GM19463 (cell line): ENCODE measurements around the gene RPL37A.

Source experiments
- ATAC-seq: cut with Tn5 transposase; IDR thresholded peaks from one replicate; pipeline ENCODE4 v1.9.1; 2021; ENCODE audit warnings: mild to moderate bottlenecking, moderate library complexity; ENCODE audit not compliant: unreplicated experiment

The RPL37A gene

DNA sequence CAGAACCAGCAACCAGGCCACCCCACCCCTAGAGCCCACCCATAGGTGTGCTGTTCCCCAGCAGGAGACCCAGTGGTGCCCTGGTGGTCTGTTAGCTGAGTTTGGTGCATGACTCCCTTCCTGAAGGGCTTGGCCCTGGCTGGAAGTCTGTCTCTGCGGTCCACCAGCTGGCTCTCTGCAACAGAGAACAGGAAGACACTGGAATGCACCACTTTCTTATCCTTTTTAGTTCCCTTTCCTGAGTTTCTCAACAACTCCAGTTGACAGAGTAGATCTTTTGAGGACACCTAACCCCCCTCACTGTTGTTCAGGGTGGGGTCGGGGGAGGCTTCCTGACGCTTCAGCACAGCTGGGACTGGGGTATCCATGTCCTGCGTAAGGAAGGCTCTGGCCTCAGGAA is 11.9 kb upstream of the RPL37A start:
- ATAC-seq: no peak

GRCh38 chr2:216490061-216490460 is 8.6 kb upstream of the RPL37A start:
- no peak for ATAC-seq

DNA sequence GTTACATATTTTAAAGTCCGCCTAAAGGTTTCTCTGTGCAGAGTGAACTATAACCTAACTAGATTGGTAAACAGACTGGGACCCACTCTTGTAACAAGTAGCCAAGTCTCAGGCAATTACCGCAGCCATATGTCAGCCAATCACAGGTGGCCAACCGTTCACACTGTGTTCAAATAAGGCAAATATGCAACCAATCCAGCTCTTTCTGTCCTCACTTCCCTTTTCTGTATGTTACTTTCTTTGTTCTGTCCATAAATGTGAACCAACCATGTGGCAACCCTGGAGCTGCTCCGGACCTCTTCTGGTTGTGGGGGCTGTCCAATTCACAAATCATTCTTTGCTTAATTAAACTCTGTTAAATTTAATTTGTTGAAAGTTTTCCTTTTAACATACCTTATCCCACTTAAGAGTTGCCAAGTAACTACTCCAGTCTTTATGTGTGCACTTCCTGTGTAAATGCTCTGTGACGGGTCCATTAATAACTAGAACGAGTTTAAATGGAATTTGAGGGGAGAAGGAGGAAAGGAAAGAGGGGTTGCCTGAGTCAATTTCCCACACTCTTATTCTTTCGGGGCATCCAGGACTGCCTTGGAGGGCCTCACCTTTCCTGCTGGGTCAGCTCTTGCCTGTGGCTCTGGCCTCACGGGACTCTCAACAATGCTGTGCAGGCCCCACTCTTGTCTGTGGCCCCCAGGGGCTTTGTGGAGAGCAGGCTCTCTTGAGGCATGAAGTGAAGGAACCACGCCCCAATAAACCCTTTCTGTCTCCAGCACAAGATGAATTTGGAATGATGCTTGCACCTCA is 6.6 kb upstream of the RPL37A start:
- peak; percentile 72 for ATAC-seq

- no peak for ATAC-seq
These were observed 5.9 kb upstream of the RPL37A start for GRCh38 chr2:216492597-216493333.

DNA sequence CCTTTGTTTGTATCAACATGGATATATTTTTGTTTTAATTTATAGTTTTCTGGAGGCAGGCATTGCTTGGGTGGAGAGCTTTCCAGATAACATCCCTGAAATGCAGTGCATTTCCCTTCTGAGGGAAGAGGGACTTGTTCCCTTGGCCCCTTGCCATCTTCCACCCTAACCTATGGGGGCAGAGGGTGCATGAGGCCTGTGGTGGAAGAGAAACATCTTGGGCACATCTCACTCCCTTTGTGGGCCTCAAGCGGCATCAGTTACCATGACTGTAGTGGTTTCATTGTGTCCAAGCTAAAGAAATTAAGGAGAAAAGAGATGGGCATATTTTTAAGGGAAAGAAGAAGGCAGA is 5.3 kb upstream of the RPL37A start:
- no peak for ATAC-seq

DNA sequence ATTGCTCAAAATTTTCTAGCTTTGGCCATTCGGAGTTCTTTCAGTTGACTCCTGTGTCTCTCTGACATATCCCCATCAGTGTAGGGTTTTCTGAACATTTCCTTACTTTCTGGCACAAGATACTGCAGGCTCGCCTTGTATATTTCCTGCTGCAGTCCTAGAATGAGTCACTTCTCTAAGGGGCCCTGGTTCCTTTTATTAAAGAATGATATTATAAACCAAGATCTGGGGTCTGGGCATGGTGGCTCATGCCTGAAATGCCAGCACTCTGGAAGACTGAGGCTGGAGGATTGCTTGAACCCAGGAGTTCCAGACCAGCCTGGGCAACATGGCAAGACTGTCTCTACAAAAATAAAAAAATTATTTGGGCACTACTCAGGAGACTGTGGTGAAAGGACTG is 3.0 kb upstream of the RPL37A start:
- no peak for ATAC-seq

- no peak for ATAC-seq
These were observed 1.1 kb upstream of the RPL37A start for GRCh38 chr2:216497382-216498069.

- ATAC-seq: no peak
These were observed 620 bp upstream of the RPL37A start for GRCh38 chr2:216498070-216498378.

DNA sequence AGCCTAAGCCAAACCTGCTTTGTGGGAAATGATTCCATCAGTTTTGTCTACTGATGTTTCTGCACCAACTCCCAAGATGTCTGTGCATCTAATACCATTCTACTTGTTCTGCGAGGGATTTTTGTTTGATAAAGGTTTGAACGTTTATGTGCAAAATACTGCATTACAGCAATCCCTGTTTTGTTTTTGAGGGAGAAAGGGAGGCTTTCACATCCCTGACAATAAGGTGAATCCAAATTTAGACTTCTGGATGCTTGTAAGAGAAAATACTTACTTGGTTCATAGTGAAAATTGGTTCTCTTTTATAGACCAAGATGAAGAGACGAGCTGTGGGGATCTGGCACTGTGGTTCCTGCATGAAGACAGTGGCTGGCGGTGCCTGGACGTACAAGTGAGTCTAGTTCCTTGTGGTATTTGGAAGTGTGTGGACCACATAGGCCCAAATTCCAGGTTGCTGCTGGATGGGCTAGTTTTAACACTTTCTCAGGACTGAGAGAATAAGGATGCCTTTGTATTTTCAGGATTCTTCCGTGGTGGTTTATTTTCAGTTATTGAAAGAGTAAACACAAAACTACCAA is 1.1 kb downstream of the RPL37A start:
- no peak for ATAC-seq

GRCh38 chr2:216500572-216500971 is 1.9 kb downstream of the RPL37A start:
- no peak for ATAC-seq

DNA sequence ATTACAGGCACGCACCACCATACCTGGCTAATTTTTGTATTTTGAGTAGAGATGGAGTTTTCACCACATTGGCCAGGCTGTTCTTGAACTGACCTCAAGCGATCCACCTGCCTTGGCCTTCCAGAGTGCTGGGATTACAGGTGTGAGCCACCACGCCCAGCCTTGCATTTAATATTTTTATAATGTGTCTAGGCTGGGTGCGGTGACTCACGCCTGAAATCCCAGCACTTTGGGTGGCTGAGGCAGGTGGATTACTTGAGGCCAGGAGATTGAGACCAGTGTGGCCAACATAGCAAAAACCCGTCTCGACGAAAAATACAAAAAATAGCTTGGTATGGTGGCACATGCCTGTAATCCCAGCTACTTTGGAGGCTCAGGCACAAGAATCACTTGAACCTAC is 3.2 kb downstream of the RPL37A start:
- no peak for ATAC-seq

DNA sequence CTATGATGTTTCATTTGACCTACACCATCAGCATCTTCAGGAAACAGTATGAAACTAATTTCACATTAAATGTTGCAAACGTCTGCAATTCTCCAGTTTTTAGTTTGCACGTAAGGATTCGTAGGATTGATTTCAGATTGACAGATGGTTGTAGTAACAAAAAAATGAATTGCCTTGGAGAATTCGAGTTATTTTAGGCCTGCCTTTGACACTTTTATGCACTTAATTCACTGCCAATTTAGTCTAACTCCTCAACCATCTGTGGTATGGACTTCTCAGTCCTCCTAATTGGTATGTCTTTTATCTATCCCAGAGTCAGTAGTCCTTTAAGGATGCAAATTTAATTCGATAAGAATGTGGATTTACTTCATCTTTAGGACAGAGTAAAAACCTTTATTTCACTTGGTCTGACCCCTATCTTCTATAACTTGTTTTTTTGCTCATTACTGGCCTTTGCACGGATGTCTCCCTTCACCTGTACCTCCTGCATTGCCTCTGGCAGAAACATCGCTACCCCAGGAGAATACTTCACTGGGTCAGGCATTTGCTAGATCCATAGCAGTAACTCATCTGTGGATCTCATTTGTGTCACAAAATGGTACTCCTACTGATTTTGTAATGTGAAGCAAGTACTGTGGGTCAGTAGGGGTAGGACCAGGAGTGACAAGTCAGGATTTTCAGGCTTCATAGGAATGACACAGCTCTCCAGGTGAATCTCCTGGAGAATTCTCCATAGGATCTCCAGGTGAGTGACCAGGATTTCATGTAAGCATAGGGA is 3.9 kb downstream of the RPL37A start:
- no peak for ATAC-seq

GRCh38 chr2:216503159-216503629 is 4.5 kb downstream of the RPL37A start:
- ATAC-seq: no peak

DNA sequence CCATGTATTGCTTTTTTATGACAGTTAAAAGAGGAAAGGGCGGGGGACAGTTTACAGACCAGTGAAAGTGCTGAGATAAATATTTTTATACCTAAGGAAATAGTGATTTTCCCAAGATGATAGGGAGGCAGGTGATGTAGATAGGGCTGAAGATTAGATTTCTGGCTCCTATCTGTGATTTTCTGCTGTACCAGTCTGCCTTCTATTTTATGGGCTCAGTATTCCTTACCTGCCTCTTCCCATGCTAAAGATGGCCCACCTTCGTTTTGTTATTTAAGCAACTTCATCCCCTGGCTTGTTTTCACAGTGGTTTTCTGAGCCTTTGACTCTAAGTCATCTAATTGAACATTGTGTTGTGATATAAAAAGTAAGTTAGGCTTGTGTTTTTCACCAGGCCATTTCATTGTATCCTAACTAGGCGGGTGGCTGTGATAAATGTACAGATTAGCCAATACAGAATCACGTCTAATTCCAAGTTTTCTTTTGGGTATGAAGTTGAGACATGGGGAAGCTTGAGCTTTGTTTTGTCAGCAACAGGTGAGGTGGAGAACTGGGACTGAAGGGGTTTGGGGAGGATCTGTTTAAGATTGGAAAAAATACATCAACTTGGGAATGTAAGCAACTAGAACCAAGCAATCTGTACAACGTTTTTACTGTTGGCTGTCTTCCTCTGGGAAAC is 5.2 kb downstream of the RPL37A start:
- ATAC-seq: no peak

DNA sequence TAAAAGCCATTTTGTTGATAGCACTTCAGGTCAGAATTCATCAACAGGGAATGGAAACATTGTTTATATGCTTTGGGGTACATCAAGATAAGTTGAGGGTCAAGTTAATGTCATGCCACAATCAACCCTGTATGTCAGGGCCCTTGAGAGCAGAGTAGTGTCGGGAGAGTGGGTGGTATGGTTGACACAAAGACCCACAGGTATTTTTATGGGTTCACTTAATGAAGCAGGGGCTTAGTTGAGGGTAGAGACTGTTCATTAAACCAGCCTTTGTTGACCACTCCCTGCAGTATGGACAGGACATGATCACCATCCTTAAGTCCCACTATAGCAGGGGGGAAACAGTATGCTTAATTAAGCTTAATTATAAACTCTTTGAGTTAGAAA is 5.7 kb downstream of the RPL37A start:
- no peak for ATAC-seq

DNA sequence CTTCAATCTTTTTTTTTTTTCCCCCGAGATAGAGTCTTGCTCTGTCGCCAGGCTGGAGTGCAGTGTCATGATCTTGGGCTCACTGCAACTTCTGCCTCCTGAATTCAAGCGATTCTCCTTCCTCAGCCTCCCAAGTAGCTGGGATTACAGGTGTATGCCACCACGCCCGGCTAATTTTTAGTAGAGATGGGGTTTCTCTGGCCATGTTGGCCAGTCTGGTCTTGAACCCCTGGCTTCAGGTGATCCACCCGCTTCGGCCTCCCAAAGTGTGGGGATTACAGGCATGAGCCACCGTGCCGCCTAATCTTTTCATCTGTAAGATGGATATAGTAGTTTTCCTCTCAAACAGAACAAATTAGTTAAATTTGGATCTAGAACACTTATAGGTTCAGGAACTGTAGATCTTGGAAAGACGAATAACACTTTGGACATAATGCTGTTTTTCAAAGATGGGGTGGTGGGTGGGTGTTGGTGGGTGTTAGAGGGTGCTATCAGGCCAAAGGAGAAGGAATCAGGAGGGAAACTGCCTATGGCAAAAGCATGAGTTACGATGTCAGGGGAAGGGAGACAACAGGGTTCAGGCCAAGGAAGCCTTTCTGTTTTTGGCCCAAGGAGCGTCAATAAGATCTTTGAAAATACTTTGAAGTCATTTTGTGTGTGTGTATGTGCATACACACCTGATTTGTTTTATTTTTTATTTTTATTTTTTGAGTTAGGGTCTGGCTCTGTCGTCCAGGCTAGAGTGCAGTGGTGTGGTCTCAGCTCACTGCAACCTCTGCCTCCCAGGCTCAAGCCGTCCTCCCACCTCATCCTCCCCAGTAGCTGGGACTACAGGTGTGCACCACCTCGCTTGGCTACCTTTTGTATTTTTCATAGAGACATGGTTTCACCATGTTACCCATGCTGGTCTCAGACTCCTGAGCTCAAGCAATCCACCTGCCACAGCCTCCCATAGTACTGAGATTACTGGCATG is 6.8 kb downstream of the RPL37A start:
- no peak for ATAC-seq

DNA sequence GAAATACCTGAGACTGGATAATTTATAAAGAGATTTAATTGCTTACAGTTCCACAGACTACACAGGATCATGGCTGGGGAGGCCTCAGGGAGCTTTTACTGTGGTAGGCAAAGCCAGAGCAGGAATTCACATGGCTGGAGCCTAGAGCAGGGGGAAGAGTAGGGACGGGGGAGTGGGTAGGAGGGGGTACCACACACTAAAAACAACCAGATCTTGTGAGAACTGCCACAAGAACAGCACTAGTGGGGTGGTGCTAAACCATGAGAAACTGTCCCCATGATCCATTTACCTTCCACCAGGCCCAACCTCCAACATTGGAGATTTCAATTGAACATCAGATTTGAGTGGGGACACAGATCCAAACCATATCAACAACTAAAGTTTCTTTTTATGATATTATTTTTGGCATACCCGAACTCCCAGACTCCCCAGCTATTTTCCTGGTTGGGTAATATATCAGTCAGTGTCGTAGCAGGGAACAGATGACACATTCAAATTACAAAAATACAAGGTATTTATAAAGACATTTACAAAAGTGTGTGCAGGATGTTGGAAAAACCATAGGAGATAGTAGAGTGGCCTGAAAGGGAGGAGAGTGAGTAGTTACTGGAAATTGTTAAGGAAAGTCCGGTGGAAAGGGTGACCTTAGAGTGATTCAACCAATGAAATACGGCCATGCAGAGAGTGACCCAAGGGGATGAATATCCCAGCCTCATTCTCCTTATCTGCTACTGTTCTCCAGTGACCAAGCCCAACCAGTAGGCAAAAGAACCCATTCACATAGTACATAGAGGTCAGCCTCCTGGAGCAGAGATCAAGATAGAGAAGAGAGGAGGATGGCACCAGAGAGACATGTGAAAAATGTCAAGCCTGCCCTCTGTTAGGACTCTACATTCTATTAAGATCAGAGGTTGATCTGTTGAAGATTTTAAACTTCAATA is 8.8 kb downstream of the RPL37A start:
- ATAC-seq: no peak

GRCh38 chr2:216508229-216508628 is 9.6 kb downstream of the RPL37A start:
- no peak for ATAC-seq
